Forelimb muscle (tissue), 1 donor: ENCODE results near the gene CLEC9A. TPM values are rescaled to one million over a fixed set of nuclear protein-coding genes. Genes with fewer than 3 reads are reported as not detected.
"Not testable (repeated sequence)": the region's sequence is repeated elsewhere in the genome, so short reads cannot be mapped to it uniquely, and the experiment has no call there.

Source experiments
- DNase-seq: peaks from one replicate; pipeline ENCODE4 v3.0.0-alpha.2; 2013; ENCODE audit warnings: low read depth
- polyA plus RNA-seq: library from polyadenylated mRNA; unstranded; fragments of 120-200 nt; gene quantifications from one replicate; pipeline ENCODE4 v1.2.1, GENCODE V29; 2013; ENCODE audit not compliant: insufficient read length

The CLEC9A gene
- 0.37 TPM for polyA plus RNA-seq

GRCh38 chr12:10030446-10030845 is at the start of gene CLEC9A:
CLEC9A (plus strand) TSS chr12:10030682; CDS start chr12:10052688, 22,006 bp downstream.
- DNase-seq, result no peak

- no peak for DNase-seq
These were observed 38.6 kb upstream of the CLEC9A start for GRCh38 chr12:9991876-9992275.

- no peak for DNase-seq
These were observed 38.2 kb upstream of the CLEC9A start for GRCh38 chr12:9992296-9992695.

GRCh38 chr12:9999016-9999415 is 31.5 kb upstream of the CLEC9A start, which contains the start of gene CLEC1B:
CLEC1B (minus strand) TSS chr12:9999121; CDS start chr12:9999100, 21 bp downstream.
- no peak for DNase-seq

GRCh38 chr12:10001171-10001776 is 29.2 kb upstream of the CLEC9A start:
- DNase-seq, result no peak

- DNase-seq, result no peak
These were observed 17.7 kb upstream of the CLEC9A start for GRCh38 chr12:10012630-10013330.

- no peak for DNase-seq
These were observed 15.0 kb upstream of the CLEC9A start for GRCh38 chr12:10015450-10015849.

- no peak for DNase-seq
These were observed 13.6 kb upstream of the CLEC9A start for GRCh38 chr12:10016881-10017280.

GRCh38 chr12:10018386-10018785 is 12.1 kb upstream of the CLEC9A start:
- DNase-seq, result no peak

- no peak for DNase-seq
These were observed 9.1 kb upstream of the CLEC9A start for GRCh38 chr12:10021342-10021741.

- no peak for DNase-seq
These were observed 5.2 kb upstream of the CLEC9A start for GRCh38 chr12:10025236-10025635.

GRCh38 chr12:10026666-10027065 is 3.8 kb upstream of the CLEC9A start:
- DNase-seq, result not testable (repeated sequence)

GRCh38 chr12:10027311-10027710 is 3.2 kb upstream of the CLEC9A start:
- DNase-seq, result no peak

GRCh38 chr12:10027721-10028120 is 2.8 kb upstream of the CLEC9A start:
- DNase-seq, result no peak

GRCh38 chr12:10031321-10031720 is 839 bp downstream of the CLEC9A start:
- DNase-seq, result no peak

GRCh38 chr12:10031771-10032175 is 1.3 kb downstream of the CLEC9A start:
- no peak for DNase-seq

GRCh38 chr12:10033783-10034545 is 3.5 kb downstream of the CLEC9A start:
- no peak for DNase-seq

- DNase-seq, result no peak
These were observed 11.7 kb downstream of the CLEC9A start for GRCh38 chr12:10042167-10042566.

- no peak for DNase-seq
These were observed 18.0 kb downstream of the CLEC9A start for GRCh38 chr12:10048526-10048925.

GRCh38 chr12:10052193-10052913 is 21.9 kb downstream of the CLEC9A start:
- no peak for DNase-seq

- no peak for DNase-seq
These were observed 27.9 kb downstream of the CLEC9A start for GRCh38 chr12:10058387-10058786.

- no peak for DNase-seq
These were observed 34.8 kb downstream of the CLEC9A start for GRCh38 chr12:10065241-10065640.
